ENCODE data around the gene CHMP4A. TPM values are rescaled to one million over a fixed set of nuclear protein-coding genes. Genes with fewer than 3 reads are reported as not detected.

The CHMP4A gene
- polyA plus RNA-seq, 1 donor from 2014 or later = 55.3 TPM

GRCh38 chr14:24215495-24216344 lies 2.4 kb upstream of the CHMP4A start, which contains the start of gene MDP1:
MDP1 (minus strand) TSS chr14:24216066; CDS start chr14:24215955, 111 bp downstream.
- Histone ChIP-seq H3K9me3 (ENCODE audit: low read length) (no peaks in the 10 kb centered on the region), H3K9ac (ENCODE audit: low read length) (peak within 1 kb of the TSS; percentile 96), H3K36me3 (ENCODE audit: insufficient read depth, low read length) (no peaks in the 10 kb centered on the region), H3K4me2 (ENCODE audit: low read length) (peak within 1 kb of the TSS; percentile 79), H3K79me2 (replicated peaks; ENCODE audit: insufficient read depth, low read length) (peaks cover 2% of the 10 kb centered on the region), H2AFZ (ENCODE audit: low read depth, low read length) (peak within 1 kb of the TSS; percentile 96), H4K20me1 (ENCODE audit: insufficient read depth) (no peaks in the 10 kb centered on the region), H3K4me3 (ENCODE audit: low read length) (peak within 1 kb of the TSS; percentile 86), H3K27ac (ENCODE audit: low read length) (peak within 1 kb of the TSS; percentile 96), H3K9me2 (ENCODE audit: insufficient read depth, low read length) (no peaks in the 10 kb centered on the region), H3F3A (ENCODE audit: insufficient read depth, low read length, poor library complexity, severe bottlenecking) (no peaks in the 10 kb centered on the region), H3K27me3 (ENCODE audit: insufficient read depth, low read depth, low read length) (no peaks in the 10 kb centered on the region)
- TF ChIP-seq REST (IDR thresholded peaks at IDR 0.05; ENCODE audit: borderline replicate concordance) = peak; percentile 89
- TF ChIP-seq SMC3 (conservative IDR thresholded peaks at IDR 0.05; ENCODE audit: poor library complexity) = peak; percentile 69
- TF ChIP-seq EZH2 (IDR thresholded peaks at IDR 0.05; ENCODE audit: borderline replicate concordance, insufficient read depth, low read length, poor library complexity, severe bottlenecking) = no peak
- peak; percentile 71 for TF ChIP-seq RAD21 (conservative IDR thresholded peaks at IDR 0.05)
- TF ChIP-seq CTCF (IDR thresholded peaks at IDR 0.05; ENCODE audit: poor library complexity, severe bottlenecking) = peak; percentile 90
- TF ChIP-seq POLR2AphosphoS5 (IDR thresholded peaks at IDR 0.05) = peak; percentile 90
- peak; percentile 98 for TF ChIP-seq TAF1 (IDR thresholded peaks at IDR 0.05; ENCODE audit: low read depth)
- peak; percentile 73 for TF ChIP-seq MXI1 (conservative IDR thresholded peaks at IDR 0.05; ENCODE audit: poor library complexity, severe bottlenecking)
- TF ChIP-seq EP300 (conservative IDR thresholded peaks at IDR 0.05; ENCODE audit: poor library complexity, severe bottlenecking) = no peak

GRCh38 chr14:24213866-24214662 lies 776 bp upstream of the CHMP4A start:
- Histone ChIP-seq H4K20me1 (ENCODE audit: insufficient read depth) (no peaks in the 10 kb centered on the region), H2AFZ (ENCODE audit: low read depth, low read length) (no peak overlapping the region), H3F3A (ENCODE audit: insufficient read depth, low read length, poor library complexity, severe bottlenecking) (no peaks in the 10 kb centered on the region), H3K9me3 (ENCODE audit: low read length) (no peaks in the 10 kb centered on the region), H3K79me2 (replicated peaks; ENCODE audit: insufficient read depth, low read length) (peaks cover 2% of the 10 kb centered on the region), H3K4me3 (ENCODE audit: low read length) (peak overlapping the region; percentile 86), H3K4me2 (ENCODE audit: low read length) (peak overlapping the region; percentile 41), H3K36me3 (ENCODE audit: insufficient read depth, low read length) (no peaks in the 10 kb centered on the region), H3K27me3 (ENCODE audit: insufficient read depth, low read depth, low read length) (no peaks in the 10 kb centered on the region), H3K27ac (ENCODE audit: low read length) (peak overlapping the region; percentile 92), H3K9ac (ENCODE audit: low read length) (peak overlapping the region; percentile 88), H3K9me2 (ENCODE audit: insufficient read depth, low read length) (no peaks in the 10 kb centered on the region)
- TF ChIP-seq SMC3 (conservative IDR thresholded peaks at IDR 0.05; ENCODE audit: poor library complexity) (no peak), EZH2 (IDR thresholded peaks at IDR 0.05; ENCODE audit: borderline replicate concordance, insufficient read depth, low read length, poor library complexity, severe bottlenecking) (no peak), RAD21 (conservative IDR thresholded peaks at IDR 0.05) (no peak), MXI1 (conservative IDR thresholded peaks at IDR 0.05; ENCODE audit: poor library complexity, severe bottlenecking) (no peak), TAF1 (IDR thresholded peaks at IDR 0.05; ENCODE audit: low read depth) (no peak), EP300 (conservative IDR thresholded peaks at IDR 0.05; ENCODE audit: poor library complexity, severe bottlenecking) (no peak), CTCF (IDR thresholded peaks at IDR 0.05; ENCODE audit: poor library complexity, severe bottlenecking) (no peak), POLR2AphosphoS5 (IDR thresholded peaks at IDR 0.05) (no peak), REST (IDR thresholded peaks at IDR 0.05; ENCODE audit: borderline replicate concordance) (no peak)

Data from neural cell (in vitro differentiated cells).